ENCODE data around the gene TMPRSS9. TPM values are rescaled to one million over a fixed set of nuclear protein-coding genes. Genes with fewer than 3 reads are reported as not detected.

TMPRSS9 gene
- total and polyA plus RNA-seq, 11 donors, result 0.09 to 0.19 TPM; not detected in 9

GRCh38 chr19:2451138-2451537, 91.1 kb downstream of the TMPRSS9 start:
- intact Hi-C loops (cut with DNase I), result no loop called here
- Histone ChIP-seq H3K4me1 (peaks cover 0 to 20% (median 7%) of the 10 kb centered on the region in 12 donors), H3K4me3 (no peak overlapping the region), H3K27ac (no peak overlapping the region), H3K36me3 (peaks cover 0 to 11% (median 0%) of the 10 kb centered on the region in 9 donors), H3K9me3 (no peaks in the 10 kb centered on the region), H3K27me3 (no peaks in the 10 kb centered on the region)
- WGBS, 4 donors, result 87 to 94% (median 91%) methylated on average over 7 of the region's 7 CpGs
- ATAC-seq, result no peak
- TF ChIP-seq CTCF (IDR thresholded peaks at IDR 0.05) (no peak), POLR2A (IDR thresholded peaks at IDR 0.05) (no peak)
- DNase-seq, result no peak

DNA sequence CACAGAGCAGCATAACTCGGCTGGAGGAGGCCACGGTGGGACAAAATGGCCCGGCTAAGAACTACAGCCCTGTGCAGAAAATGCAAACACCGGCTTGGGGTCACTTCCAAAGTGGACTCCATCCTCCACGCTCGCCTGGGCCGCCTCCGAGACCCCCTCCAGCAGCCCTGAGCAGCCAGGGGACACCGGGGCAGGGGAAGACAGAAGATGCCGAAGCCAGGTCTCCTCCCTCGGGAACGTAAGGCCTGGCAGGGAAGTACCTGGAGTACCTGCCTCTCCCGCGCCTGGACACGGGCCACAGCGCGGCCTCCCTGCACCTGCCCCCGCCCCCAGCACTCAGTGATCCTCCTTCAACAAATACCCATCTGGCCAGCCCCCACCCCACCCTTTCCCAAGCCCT, 91.7 kb downstream of the TMPRSS9 start:
- no peak for ATAC-seq
- no peak for TF ChIP-seq POLR2A (IDR thresholded peaks at IDR 0.05)
- TF ChIP-seq CTCF (IDR thresholded peaks at IDR 0.05), result no peak
- Histone ChIP-seq H3K4me3 (no peak overlapping the region), H3K9me3 (no peaks in the 10 kb centered on the region), H3K36me3 (peaks cover 0 to 11% (median 0%) of the 10 kb centered on the region in 9 donors), H3K4me1 (peaks cover 0 to 14% (median 8%) of the 10 kb centered on the region in 12 donors), H3K27me3 (no peaks in the 10 kb centered on the region), H3K27ac (no peak overlapping the region)
- intact Hi-C loops (cut with DNase I), result no loop called here
- no peak for DNase-seq
- WGBS, 4 donors, result 94 to 97% (median 96%) methylated on average over 7 to 18 of the region's 18 CpGs

- WGBS, 4 donors, result 87 to 94% (median 93%) methylated on average over 16 to 19 of the region's 19 CpGs
- intact Hi-C loops (cut with DNase I), result no loop called here
- no peak for ATAC-seq
- H3K4me3 ChIP-seq, result no peak overlapping the region
- H3K9me3 ChIP-seq, result no peaks in the 10 kb centered on the region
- H3K27ac ChIP-seq, result no peak overlapping the region
- H3K4me1 ChIP-seq, result peaks cover 0 to 21% (median 11%) of the 10 kb centered on the region in 12 donors
- no peaks in the 10 kb centered on the region for H3K27me3 ChIP-seq
- peak in 1 of 5 donors; percentile 59 for DNase-seq
- peaks cover 0 to 11% (median 0%) of the 10 kb centered on the region in 9 donors for H3K36me3 ChIP-seq
- TF ChIP-seq CTCF (IDR thresholded peaks at IDR 0.05) (no peak), POLR2A (IDR thresholded peaks at IDR 0.05) (no peak)
Measured at GRCh38 chr19:2453431-2454025, 93.5 kb downstream of the TMPRSS9 start.

DNA sequence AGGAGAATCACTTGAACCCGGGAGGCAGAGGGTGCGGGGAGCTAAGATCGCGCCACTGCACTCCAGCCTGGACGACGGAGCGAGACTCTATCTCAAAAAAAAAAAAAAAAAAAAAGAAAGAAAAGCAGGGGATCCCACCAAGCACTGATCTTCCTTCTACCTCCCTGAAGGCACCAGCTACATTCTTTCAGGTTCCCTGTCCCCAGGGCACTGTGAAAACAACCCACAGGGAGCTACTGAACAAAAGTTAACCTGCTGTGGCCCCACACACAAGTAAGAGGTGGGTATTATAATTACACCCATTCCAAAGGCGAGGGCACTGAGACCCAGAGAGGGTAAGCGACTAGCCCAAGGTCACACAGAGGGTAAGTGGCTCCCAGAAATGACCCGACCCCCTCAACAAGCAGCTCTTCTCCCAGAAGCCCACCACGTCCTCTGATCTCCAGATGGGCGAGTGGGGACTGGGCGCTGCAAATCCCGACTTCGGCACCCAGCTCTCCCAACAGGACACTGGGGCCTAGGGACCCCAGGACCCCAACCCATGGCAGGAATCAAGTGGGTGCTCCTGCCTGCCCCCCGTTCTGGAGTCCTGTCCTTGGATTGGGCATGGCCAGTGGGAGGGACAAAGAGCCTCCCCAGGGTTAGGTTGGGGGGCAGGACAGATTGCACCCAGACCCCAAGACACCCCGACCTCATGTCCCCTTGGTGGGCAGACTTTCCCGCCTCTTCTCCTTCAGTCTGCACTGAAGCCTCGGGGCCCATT, 94.3 kb downstream of the TMPRSS9 start:
- intact Hi-C loops (cut with DNase I), result no loop called here
- DNase-seq, result no peak
- 92 to 95% (median 93%) methylated on average over 13 to 19 of the region's 19 CpGs for WGBS, 4 donors

More for the DNA sequence above, 94.3 kb downstream of the TMPRSS9 start:
- no peak for ATAC-seq
- H3K9me3 ChIP-seq, result no peaks in the 10 kb centered on the region
- peaks cover 0 to 21% (median 11%) of the 10 kb centered on the region in 12 donors for H3K4me1 ChIP-seq
- no peak for TF ChIP-seq POLR2A (IDR thresholded peaks at IDR 0.05)
- TF ChIP-seq CTCF (IDR thresholded peaks at IDR 0.05), result no peak
- H3K4me3 ChIP-seq, result no peak overlapping the region
- H3K27me3 ChIP-seq, result no peaks in the 10 kb centered on the region
- no peak overlapping the region for H3K27ac ChIP-seq
- H3K36me3 ChIP-seq, result peaks cover 0 to 6% (median 0%) of the 10 kb centered on the region in 9 donors

All from heart left ventricle (tissue), 16 donors.